Ishikawa (cell line): ENCODE data around the gene NCAPH2.

Experiments
- CREB1 ChIP-seq: IDR thresholded peaks from 2 replicates; pipeline ENCODE4 v1.6.1; 2012; ENCODE audit warnings: low read depth
- RAD21 ChIP-seq: IDR thresholded peaks from 2 replicates; pipeline ENCODE4 v1.6.1; 2012; ENCODE audit warnings: low read depth
- REST ChIP-seq: IDR thresholded peaks from 2 replicates; pipeline ENCODE4 v1.6.1; 2012; ENCODE audit warnings: low read depth, mild to moderate bottlenecking
- TAF1 ChIP-seq: IDR thresholded peaks from 2 replicates; pipeline ENCODE4 v1.6.1; 2012; ENCODE audit warnings: low read depth, mild to moderate bottlenecking
- USF1 ChIP-seq: IDR thresholded peaks from 2 replicates; pipeline ENCODE4 v1.6.1; 2012

GRCh38 chr22:50522806-50523438 is 14.9 kb downstream of the NCAPH2 start:
- TF ChIP-seq CREB1 (no peak), RAD21 (no peak), USF1 (no peak), TAF1 (no peak), REST (no peak)
